Activated T-helper 1 cell treated with anti-CD3 and anti-CD28 coated beads, Interleukin-2, amount 50 U/mL, for 16 hours (primary cell): ENCODE data around the gene PPM1F.
A peak's percentile ranks its signal among the peaks of the same experiment; 100 is the strongest.
"Not testable (repeated sequence)": the region's sequence is repeated elsewhere in the genome, so short reads cannot be mapped to it uniquely, and the experiment has no call there.

Experiments
- DNase-seq, 2 donors: peaks; one replicate each; pipeline ENCODE4 v3.0.0-alpha.2; 2020; ENCODE audit warnings: low read depth in 1 of 2, low spot score in 1 of 2

The PPM1F gene

DNA sequence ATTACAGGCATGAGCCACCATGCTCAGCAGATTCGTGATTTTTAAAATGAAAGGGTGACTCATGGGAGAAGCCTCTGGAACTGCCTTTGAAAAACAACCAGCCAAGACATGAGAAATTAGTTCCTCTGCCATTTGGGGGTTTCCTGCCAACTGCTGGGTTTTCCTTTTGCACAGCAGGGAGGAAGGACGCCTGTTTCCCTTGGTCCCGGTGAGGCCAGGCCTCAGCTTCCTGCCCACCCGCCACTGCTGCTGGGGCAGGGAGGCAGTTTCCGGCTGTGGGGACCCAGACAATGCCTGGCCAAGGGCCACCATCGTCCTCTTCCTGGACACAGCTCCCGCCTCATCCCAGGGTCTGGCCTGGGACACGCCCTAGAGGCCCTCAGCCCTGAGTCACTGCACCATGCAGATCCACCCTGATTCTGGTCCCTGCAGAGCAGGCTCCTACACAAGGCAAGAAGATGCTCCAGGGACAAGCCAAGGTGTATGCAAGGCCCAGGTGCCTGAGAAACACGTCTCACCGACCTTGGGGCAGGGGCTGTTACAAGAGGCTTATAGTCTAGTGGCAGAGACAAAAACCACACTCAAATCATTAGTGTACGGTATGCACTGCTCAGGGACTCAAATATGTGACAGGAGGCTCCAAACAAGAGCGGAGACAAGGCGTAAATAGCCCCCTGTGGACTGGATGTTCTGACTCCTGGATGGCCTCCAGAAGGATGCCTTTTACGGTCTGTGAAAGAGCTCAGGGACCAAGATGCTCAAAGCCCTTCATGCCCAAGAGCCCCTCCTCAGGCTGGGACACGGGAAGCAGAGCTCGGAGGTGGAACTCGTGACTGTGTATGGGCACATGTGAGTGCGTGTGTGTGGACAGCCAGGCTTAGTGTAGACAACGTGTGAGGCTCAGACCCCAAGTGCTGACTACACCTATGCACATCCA lies 10.0 kb downstream of the PPM1F start:
- DNase-seq, result no peak

- no peak for DNase-seq
Measured at GRCh38 chr22:21941921-21942320, 10.7 kb downstream of the PPM1F start.

GRCh38 chr22:21940521-21940920 lies 12.1 kb downstream of the PPM1F start:
- DNase-seq, result no peak

- not testable (repeated sequence) for DNase-seq
Measured at GRCh38 chr22:21939935-21940334, 12.7 kb downstream of the PPM1F start.

GRCh38 chr22:21939461-21939913 lies 13.2 kb downstream of the PPM1F start:
- DNase-seq, result no peak

DNA sequence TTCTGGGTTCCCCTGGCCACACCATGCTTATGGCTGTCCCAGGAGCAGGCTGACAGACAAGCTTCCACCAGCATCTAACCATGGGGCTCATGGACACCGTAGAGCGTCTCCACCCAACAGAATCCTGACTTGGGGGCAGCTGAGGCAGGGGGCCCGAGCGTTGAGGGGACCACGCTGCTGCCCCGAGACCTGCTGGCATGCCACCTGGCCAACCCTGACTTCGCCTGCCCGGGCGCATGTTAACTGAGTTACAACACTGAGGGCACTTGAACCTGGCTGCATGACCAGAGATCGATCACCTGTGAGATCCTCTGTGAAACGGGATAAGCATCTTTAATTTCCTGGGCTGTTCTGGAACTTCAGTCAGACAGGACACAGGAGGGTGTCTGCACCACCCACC lies 13.7 kb downstream of the PPM1F start:
- no peak for DNase-seq

- DNase-seq, result peak; percentile 81 to 89
Measured at GRCh38 chr22:21938071-21938822, 14.4 kb downstream of the PPM1F start.

- no peak for DNase-seq
Measured at GRCh38 chr22:21937821-21938070, 14.9 kb downstream of the PPM1F start.

DNA sequence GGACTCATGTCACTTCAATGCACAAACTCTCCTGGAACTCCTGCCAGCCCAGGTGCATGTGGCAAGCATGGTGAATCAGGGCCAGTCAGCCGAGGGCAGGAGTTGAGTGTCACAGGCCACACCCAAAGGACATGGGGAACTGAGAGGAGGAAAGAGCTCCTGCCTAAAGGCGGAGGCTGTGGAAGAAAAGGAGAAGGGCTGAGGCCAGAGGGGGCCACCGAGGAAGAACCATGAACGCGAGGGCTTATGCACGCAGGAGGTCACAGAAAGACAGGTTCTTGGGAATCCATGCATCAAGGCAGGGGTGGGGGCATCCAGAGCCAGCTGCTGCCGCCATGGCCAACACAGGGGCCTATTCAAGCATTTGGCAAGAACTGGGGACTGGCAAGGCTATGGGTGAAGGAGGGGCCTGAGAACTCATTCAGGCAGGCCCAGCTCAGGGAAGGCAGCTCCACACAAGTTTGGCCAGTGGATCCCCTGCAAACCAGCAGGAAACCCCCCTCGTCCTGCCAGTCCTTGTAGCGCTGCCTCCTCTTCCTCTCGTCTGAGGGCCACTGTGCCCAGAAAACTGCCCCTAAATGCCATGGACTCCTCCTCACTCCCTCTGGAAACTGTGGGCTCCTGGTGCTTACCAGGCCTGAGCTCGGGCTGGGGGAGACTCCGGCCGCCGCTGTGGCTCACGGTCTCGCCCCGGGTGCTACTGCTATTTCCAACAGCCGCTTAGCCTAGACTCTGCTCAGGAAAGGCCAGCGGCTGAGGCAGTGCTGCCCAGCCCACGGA lies 15.4 kb downstream of the PPM1F start:
- no peak for DNase-seq

GRCh38 chr22:21936151-21936775 lies 16.4 kb downstream of the PPM1F start:
- no peak for DNase-seq

GRCh38 chr22:21933910-21934309 lies 18.7 kb downstream of the PPM1F start:
- no peak for DNase-seq

- no peak for DNase-seq
Measured at GRCh38 chr22:21933413-21933812, 19.2 kb downstream of the PPM1F start.

GRCh38 chr22:21932347-21932746 lies 20.3 kb downstream of the PPM1F start:
- DNase-seq, result no peak

DNA sequence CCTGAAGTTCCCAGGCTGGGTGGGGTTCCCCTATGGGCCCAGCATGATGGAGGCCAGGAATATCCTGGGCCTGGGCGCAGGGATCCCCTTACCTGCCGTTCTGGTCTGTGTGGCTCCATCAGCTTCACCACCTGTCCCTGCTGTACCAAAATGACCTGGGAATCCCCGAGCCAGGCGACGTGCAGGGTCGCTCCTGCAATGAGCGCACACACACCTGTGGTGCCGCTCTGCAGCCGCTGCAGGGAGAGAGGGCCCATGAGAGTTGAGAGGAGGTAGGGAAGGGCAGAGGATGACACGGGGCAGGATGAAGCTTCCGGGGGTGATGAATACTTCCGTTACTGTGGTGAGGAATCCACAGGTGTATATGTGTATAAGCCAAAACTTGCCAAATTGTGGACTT lies 21.6 kb downstream of the PPM1F start:
- DNase-seq, result no peak

- DNase-seq, result no peak
Measured at GRCh38 chr22:21929253-21929652, 23.4 kb downstream of the PPM1F start.

GRCh38 chr22:21928048-21928447 lies 24.6 kb downstream of the PPM1F start:
- DNase-seq, result no peak

GRCh38 chr22:21927174-21927823 lies 25.3 kb downstream of the PPM1F start:
- DNase-seq, result no peak

DNA sequence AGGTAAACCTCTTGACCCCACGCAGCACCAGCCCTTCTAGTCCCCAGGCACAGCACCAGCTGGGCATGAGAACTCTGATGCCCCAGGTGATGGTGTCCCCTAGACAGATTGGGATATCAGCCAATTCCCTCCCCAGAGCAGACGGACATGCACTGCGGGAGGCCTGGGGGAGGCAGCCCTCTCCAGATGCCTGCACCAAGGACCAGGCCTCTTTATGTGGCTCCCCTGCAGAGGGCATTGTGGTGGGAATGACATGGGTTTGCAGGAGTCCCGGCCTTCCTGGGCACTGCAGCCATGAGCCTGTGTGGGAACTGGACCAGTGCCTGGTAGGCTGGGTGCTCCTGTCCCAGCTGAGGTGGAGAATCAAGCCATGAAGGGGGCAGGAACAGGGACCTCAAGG lies 25.9 kb downstream of the PPM1F start:
- DNase-seq, result no peak

- DNase-seq, result no peak
Measured at GRCh38 chr22:21923163-21923561, 29.5 kb downstream of the PPM1F start.

DNA sequence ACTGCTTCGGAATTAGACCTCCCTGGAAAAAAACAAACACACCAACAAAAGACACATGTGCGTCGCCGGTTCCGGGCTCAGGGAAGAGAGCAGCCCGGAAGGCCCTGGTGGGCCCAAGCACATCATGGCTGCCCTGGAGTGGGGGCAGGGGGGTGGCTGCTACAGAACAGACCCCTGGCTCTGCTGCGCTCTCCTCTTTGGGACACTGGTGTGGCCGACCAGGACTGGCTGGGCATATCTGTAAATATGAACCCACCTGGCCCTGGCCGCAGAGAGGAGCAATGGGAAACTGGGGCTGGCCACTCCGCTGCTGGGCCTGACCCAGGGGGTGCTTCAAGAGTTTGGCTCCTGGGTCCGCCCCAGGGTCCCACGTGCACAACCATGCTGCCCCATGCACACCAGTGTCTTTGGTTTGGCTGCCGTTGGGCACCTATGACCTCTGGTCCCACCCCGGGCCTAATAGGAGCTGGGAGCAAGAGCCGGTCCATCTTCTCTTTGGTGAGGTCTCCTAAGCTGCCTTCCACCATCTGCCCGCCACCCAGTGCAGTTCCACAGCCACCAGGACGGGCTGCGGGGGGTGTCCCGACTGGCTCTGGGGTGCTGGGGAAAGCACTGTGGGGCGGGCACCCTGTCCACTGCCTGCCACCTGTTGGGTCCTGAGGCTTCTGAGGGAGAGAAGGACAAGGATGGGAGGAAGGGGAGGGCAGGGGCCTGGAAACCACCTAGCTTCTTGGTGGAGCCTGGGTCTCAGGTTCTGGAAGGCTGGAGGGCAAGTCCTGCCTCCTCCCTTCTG lies 30.1 kb downstream of the PPM1F start:
- no peak for DNase-seq
